Mesendoderm (in vitro differentiated cells): ENCODE results near the gene MLYCD.

ENCODE experiments used
- DNase-seq: peaks from one replicate; pipeline ENCODE4 v3.0.0; 2013
- H2AK5ac ChIP-seq: 2 replicates; pipeline ENCODE4 v1.6.1; 2013; ENCODE audit warnings: low read length, inconsistent platforms
- H2BK120ac ChIP-seq: 2 replicates; pipeline ENCODE4 v1.6.1; 2013; ENCODE audit warnings: low read depth, mild to moderate bottlenecking, low read length, moderate library complexity, mixed read lengths
- H2BK15ac ChIP-seq: replicated peaks from 2 replicates; pipeline ENCODE4 v1.6.1; 2013; ENCODE audit warnings: low read depth, mild to moderate bottlenecking, moderate library complexity
- H2BK5ac ChIP-seq: 2 replicates; pipeline ENCODE4 v1.6.1; 2013; ENCODE audit warnings: low read length, inconsistent platforms
- H3K18ac ChIP-seq: 2 replicates; pipeline ENCODE4 v1.6.1; 2013; ENCODE audit warnings: mild to moderate bottlenecking, low read length, mixed read lengths
- H3K23ac ChIP-seq: one replicate; pipeline ENCODE4 v1.6.1; 2013; ENCODE audit warnings: low read length
- H3K27ac ChIP-seq: 2 replicates; pipeline ENCODE4 v1.5.1; 2013; ENCODE audit warnings: low read depth, mild to moderate bottlenecking, inconsistent platforms, low read length, moderate library complexity
- H3K27me3 ChIP-seq: 2 replicates; pipeline ENCODE4 v1.6.1; 2013; ENCODE audit warnings: low read length, control low read depth, mild to moderate bottlenecking, inconsistent platforms; ENCODE audit not compliant: insufficient read depth, poor library complexity
- H3K36me3 ChIP-seq: 2 replicates; pipeline ENCODE4 v1.6.1; 2013; ENCODE audit warnings: low read length, inconsistent platforms; ENCODE audit not compliant: control insufficient read depth, insufficient read depth
- H3K4ac ChIP-seq: one replicate; pipeline ENCODE4 v1.6.1; 2013; ENCODE audit warnings: low read depth, mild to moderate bottlenecking, low read length, moderate library complexity
- H3K4me1 ChIP-seq: 2 replicates; pipeline ENCODE4 v1.6.1; 2013; ENCODE audit warnings: low read depth, low read length, inconsistent platforms; ENCODE audit not compliant: control insufficient read depth
- H3K4me2 ChIP-seq: 2 replicates; pipeline ENCODE4 v1.6.1; 2013; ENCODE audit warnings: low read length
- H3K4me3 ChIP-seq: 2 replicates; pipeline ENCODE4 v1.5.1; 2013; ENCODE audit warnings: mild to moderate bottlenecking, low read length
- H3K56ac ChIP-seq: one replicate; pipeline ENCODE4 v1.6.1; 2013; ENCODE audit warnings: low read length
- H3K79me1 ChIP-seq: 2 replicates; pipeline ENCODE4 v1.6.1; 2013; ENCODE audit warnings: low read length, inconsistent platforms
- H3K79me2 ChIP-seq: 2 replicates; pipeline ENCODE4 v1.6.1; 2013; ENCODE audit warnings: mild to moderate bottlenecking, low read length; ENCODE audit not compliant: control insufficient read depth, insufficient read depth
- H3K9ac ChIP-seq: 2 replicates; pipeline ENCODE4 v1.6.1; 2013; ENCODE audit warnings: low read length, inconsistent platforms
- H4K5ac ChIP-seq: one replicate; pipeline ENCODE4 v1.6.1; 2013; ENCODE audit warnings: low read length
- H4K8ac ChIP-seq: one replicate; pipeline ENCODE4 v1.6.1; 2013; ENCODE audit warnings: low read depth, mild to moderate bottlenecking, control low read depth, low read length, moderate library complexity
- WGBS: extraction: QIAGEN DNeasy Blood & Tissue Kit; methylation state at CpG from one replicate; pipeline ENCODE4 v1.1.7; 2013; ENCODE audit warnings: low lambda C conversion rate, missing lambda C conversion rate; ENCODE audit not compliant: insufficient coverage; ENCODE audit errors: extremely low coverage; 5-methylcytosine and 5-hydroxymethylcytosine counted together

The MLYCD gene

DNA sequence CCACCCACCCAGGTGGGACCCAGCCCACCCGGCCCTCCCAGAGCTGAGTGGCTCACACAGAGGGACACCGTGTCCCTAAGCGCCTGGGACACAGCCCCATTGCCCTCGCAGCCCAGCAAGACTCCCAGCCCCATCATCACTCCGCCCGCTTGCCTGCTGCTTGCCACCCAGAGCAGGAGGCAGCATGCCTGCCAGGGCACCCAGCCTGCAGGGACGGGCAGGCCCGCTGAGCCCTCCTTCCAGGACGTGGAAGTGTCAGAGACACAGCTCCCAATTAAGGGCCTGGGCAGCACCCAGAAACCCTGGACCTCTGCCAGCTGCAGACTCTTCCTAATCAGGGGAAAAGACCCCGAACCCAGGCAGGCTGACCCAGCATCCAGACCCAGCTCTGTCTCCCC, 36.9 kb downstream of the MLYCD start:
- no peak for DNase-seq
- H3K79me2 ChIP-seq, result no peaks in the 10 kb centered on the region
- H3K27ac ChIP-seq, result no peak overlapping the region
- no peak overlapping the region for H2AK5ac ChIP-seq
- H3K4me2 ChIP-seq, result no peak overlapping the region
- no peak overlapping the region for H3K4ac ChIP-seq
- no peaks in the 10 kb centered on the region for H3K79me1 ChIP-seq
- H3K9ac ChIP-seq, result no peak overlapping the region
- no peak overlapping the region for H2BK5ac ChIP-seq
- no CpG with 5 or more reads among the region's 10 CpGs for WGBS
- H4K8ac ChIP-seq, result no peak overlapping the region
- H3K18ac ChIP-seq, result no peak overlapping the region
- H3K4me1 ChIP-seq, result no peaks in the 10 kb centered on the region
- H3K27me3 ChIP-seq, result no peaks in the 10 kb centered on the region
- no peak overlapping the region for H2BK15ac ChIP-seq
- H3K4me3 ChIP-seq, result no peak overlapping the region
- H2BK120ac ChIP-seq, result no peak overlapping the region
- H3K36me3 ChIP-seq, result no peaks in the 10 kb centered on the region
- no peak overlapping the region for H3K23ac ChIP-seq
- H3K56ac ChIP-seq, result no peak overlapping the region
- no peak overlapping the region for H4K5ac ChIP-seq

GRCh38 chr16:83936581-83937165, 37.8 kb downstream of the MLYCD start:
- Histone ChIP-seq H4K8ac (no peak overlapping the region), H2AK5ac (no peak overlapping the region), H3K79me2 (no peaks in the 10 kb centered on the region), H3K27ac (no peak overlapping the region), H3K18ac (no peak overlapping the region), H3K9ac (no peak overlapping the region), H3K4me3 (no peak overlapping the region), H3K56ac (no peak overlapping the region), H4K5ac (no peak overlapping the region), H2BK15ac (no peak overlapping the region), H3K4me1 (no peaks in the 10 kb centered on the region), H3K23ac (no peak overlapping the region), H3K79me1 (no peaks in the 10 kb centered on the region), H3K4me2 (no peak overlapping the region), H2BK5ac (no peak overlapping the region), H3K27me3 (no peaks in the 10 kb centered on the region), H2BK120ac (no peak overlapping the region), H3K4ac (no peak overlapping the region), H3K36me3 (no peaks in the 10 kb centered on the region)
- no peak for DNase-seq
- no CpG with 5 or more reads among the region's 19 CpGs for WGBS

- H3K23ac ChIP-seq, result no peak overlapping the region
- H3K79me2 ChIP-seq, result no peaks in the 10 kb centered on the region
- no peak overlapping the region for H4K8ac ChIP-seq
- no peak overlapping the region for H2BK120ac ChIP-seq
- no peak overlapping the region for H3K9ac ChIP-seq
- H3K4me2 ChIP-seq, result no peak overlapping the region
- H4K5ac ChIP-seq, result no peak overlapping the region
- no peak overlapping the region for H2BK5ac ChIP-seq
- WGBS, result no CpG with 5 or more reads among the region's 2 CpGs
- DNase-seq, result no peak
- H3K36me3 ChIP-seq, result no peaks in the 10 kb centered on the region
- H3K18ac ChIP-seq, result no peak overlapping the region
- no peak overlapping the region for H2BK15ac ChIP-seq
- no peak overlapping the region for H3K56ac ChIP-seq
- no peak overlapping the region for H3K4ac ChIP-seq
- no peaks in the 10 kb centered on the region for H3K4me1 ChIP-seq
- no peak overlapping the region for H3K27ac ChIP-seq
- H3K79me1 ChIP-seq, result no peaks in the 10 kb centered on the region
- H3K4me3 ChIP-seq, result no peak overlapping the region
- H2AK5ac ChIP-seq, result no peak overlapping the region
- no peaks in the 10 kb centered on the region for H3K27me3 ChIP-seq
Measured at GRCh38 chr16:83937267-83937666, 38.4 kb downstream of the MLYCD start.

- no peak overlapping the region for H2BK15ac ChIP-seq
- H2BK120ac ChIP-seq, result no peak overlapping the region
- H3K4me1 ChIP-seq, result no peaks in the 10 kb centered on the region
- H2BK5ac ChIP-seq, result no peak overlapping the region
- no peak overlapping the region for H3K27ac ChIP-seq
- no peak overlapping the region for H3K9ac ChIP-seq
- no peaks in the 10 kb centered on the region for H3K27me3 ChIP-seq
- H3K4me3 ChIP-seq, result no peak overlapping the region
- H3K18ac ChIP-seq, result no peak overlapping the region
- H3K56ac ChIP-seq, result no peak overlapping the region
- H3K4me2 ChIP-seq, result no peak overlapping the region
- no peak overlapping the region for H3K4ac ChIP-seq
- no peaks in the 10 kb centered on the region for H3K79me1 ChIP-seq
- no peaks in the 10 kb centered on the region for H3K79me2 ChIP-seq
- H2AK5ac ChIP-seq, result no peak overlapping the region
- H3K23ac ChIP-seq, result no peak overlapping the region
- no peak overlapping the region for H4K5ac ChIP-seq
- H4K8ac ChIP-seq, result no peak overlapping the region
- no peak for DNase-seq
- WGBS, result no CpG with 5 or more reads among the region's 18 CpGs
- H3K36me3 ChIP-seq, result no peaks in the 10 kb centered on the region
Measured at GRCh38 chr16:83937922-83938885, 39.3 kb downstream of the MLYCD start.

GRCh38 chr16:83939266-83939855, 40.4 kb downstream of the MLYCD start:
- no CpG with 5 or more reads among the region's 12 CpGs for WGBS
- Histone ChIP-seq H4K8ac (no peak overlapping the region), H3K18ac (no peak overlapping the region), H3K79me2 (no peaks in the 10 kb centered on the region), H3K79me1 (no peaks in the 10 kb centered on the region), H3K4ac (no peak overlapping the region), H3K9ac (no peak overlapping the region), H2BK120ac (no peak overlapping the region), H3K4me2 (no peak overlapping the region), H3K56ac (no peak overlapping the region), H3K4me3 (no peak overlapping the region), H3K36me3 (no peaks in the 10 kb centered on the region), H3K23ac (no peak overlapping the region), H2AK5ac (no peak overlapping the region), H2BK5ac (no peak overlapping the region), H3K27ac (no peak overlapping the region), H2BK15ac (no peak overlapping the region), H4K5ac (no peak overlapping the region), H3K27me3 (no peaks in the 10 kb centered on the region), H3K4me1 (no peaks in the 10 kb centered on the region)
- DNase-seq, result no peak
